BLaER1 treated with 17β-estradiol and CSF1 and Interleukin-3, amounts not matched to agents 10 nM and 100 nM (cell line): ENCODE measurements around the gene GOLIM4.
"Not testable (repeated sequence)": the region's sequence is repeated elsewhere in the genome, so short reads cannot be mapped to it uniquely, and the experiment has no call there.

Source experiments
- H3K27ac ChIP-seq, 11 experiments: shearing (Covaris generic); formaldehyde crosslinking; 2 replicates each; pipeline ENCODE4 v1.8.1; 2022
- H3K27me3 ChIP-seq, 11 experiments: shearing (Covaris generic); formaldehyde crosslinking; 2 replicates each; pipeline ENCODE4 v1.8.1; 2022
- H3K36me3 ChIP-seq, 11 experiments: shearing (Covaris generic); formaldehyde crosslinking; 2 replicates each; pipeline ENCODE4 v1.8.1; 2022
- H3K4me1 ChIP-seq, 10 experiments: shearing (Covaris generic); formaldehyde crosslinking; 2 replicates each; pipeline ENCODE4 v1.8.1; 2022
- H3K4me2 ChIP-seq, 11 experiments: shearing (Covaris generic); formaldehyde crosslinking; 2 replicates each; pipeline ENCODE4 v1.8.1; 2022
- H3K4me3 ChIP-seq, 10 experiments: shearing (Covaris generic); formaldehyde crosslinking; 2 replicates each; pipeline ENCODE4 v1.8.1; 2022
- H3K9ac ChIP-seq, 11 experiments: shearing (Covaris generic); formaldehyde crosslinking; 2 replicates each; pipeline ENCODE4 v1.8.1; 2022
- H3K9me3 ChIP-seq, 11 experiments: shearing (Covaris generic); formaldehyde crosslinking; replicated peaks in 1 of 11; 2 replicates each; pipeline ENCODE4 v1.8.1; 2022
- H4K20me1 ChIP-seq, 11 experiments: shearing (Covaris generic); formaldehyde crosslinking; 2 replicates each; pipeline ENCODE4 v1.8.1; 2022
- Cebpa-rat ChIP-seq, 11 experiments: shearing (Covaris generic); IDR thresholded peaks; 2 replicates each; pipeline ENCODE4 v1.8.1; 2022

Gene GOLIM4

GRCh38 chr3:168062679-168063078 lies 33.0 kb downstream of the GOLIM4 start:
- Histone ChIP-seq H3K4me1 (peaks cover 0 to 10% (median 0%) of the 10 kb centered on the region in 10 experiments; a peak in 2 of 20 replicates), H3K27me3 (no peaks in the 10 kb centered on the region), H3K4me3 (no peak overlapping the region), H3K27ac (no peak overlapping the region), H4K20me1 (peaks cover 0 to 68% (median 6%) of the 10 kb centered on the region in 11 experiments; a peak in 9 of 22 replicates), H3K9me3 (peaks cover 3 to 29% (median 15%) of the 10 kb centered on the region in 11 experiments), H3K36me3 (peaks cover 0 to 18% (median 8%) of the 10 kb centered on the region in 11 experiments; a peak in 10 of 22 replicates), H3K4me2 (no peak overlapping the region), H3K9ac (no peak overlapping the region)
- no peak for TF ChIP-seq Cebpa-rat (IDR thresholded peaks at IDR 0.05)

GRCh38 chr3:168061332-168061996 lies 34.3 kb downstream of the GOLIM4 start:
- H3K27me3 ChIP-seq = no peaks in the 10 kb centered on the region
- H3K9ac ChIP-seq = no peak overlapping the region
- no peak for TF ChIP-seq Cebpa-rat (IDR thresholded peaks at IDR 0.05)
- no peak overlapping the region for H3K4me3 ChIP-seq
- H3K36me3 ChIP-seq = peaks cover 2 to 30% (median 17%) of the 10 kb centered on the region in 11 experiments; a peak in 19 of 22 replicates
- H3K27ac ChIP-seq = no peak overlapping the region
- H3K9me3 ChIP-seq = peaks cover 15 to 41% (median 27%) of the 10 kb centered on the region in 11 experiments
- H4K20me1 ChIP-seq = peaks cover 0 to 56% (median 6%) of the 10 kb centered on the region in 11 experiments; a peak in 9 of 22 replicates
- H3K4me1 ChIP-seq = peaks cover 0 to 10% (median 0%) of the 10 kb centered on the region in 10 experiments; a peak in 2 of 20 replicates
- H3K4me2 ChIP-seq = no peak overlapping the region

- H3K27ac ChIP-seq = no peak overlapping the region
- no peak overlapping the region for H3K4me3 ChIP-seq
- H3K36me3 ChIP-seq = peaks cover 9 to 42% (median 26%) of the 10 kb centered on the region in 11 experiments; a peak in 20 of 22 replicates
- no peaks in the 10 kb centered on the region for H3K4me1 ChIP-seq
- H4K20me1 ChIP-seq = peaks cover 0 to 44% (median 2%) of the 10 kb centered on the region in 11 experiments; a peak in 8 of 22 replicates
- H3K9me3 ChIP-seq = peaks cover 26 to 53% (median 39%) of the 10 kb centered on the region in 11 experiments
- TF ChIP-seq Cebpa-rat (IDR thresholded peaks at IDR 0.05) = no peak
- H3K27me3 ChIP-seq = no peaks in the 10 kb centered on the region
- H3K4me2 ChIP-seq = no peak overlapping the region
- no peak overlapping the region for H3K9ac ChIP-seq
Observed at GRCh38 chr3:168060317-168060716, 35.4 kb downstream of the GOLIM4 start.

- peaks cover 33 to 60% (median 47%) of the 10 kb centered on the region in 11 experiments for H3K9me3 ChIP-seq
- H3K27me3 ChIP-seq = no peaks in the 10 kb centered on the region
- peaks cover 0 to 45% (median 9%) of the 10 kb centered on the region in 11 experiments; a peak in 10 of 22 replicates for H4K20me1 ChIP-seq
- H3K4me3 ChIP-seq = no peak overlapping the region
- H3K9ac ChIP-seq = no peak overlapping the region
- H3K27ac ChIP-seq = no peak overlapping the region
- no peaks in the 10 kb centered on the region for H3K4me1 ChIP-seq
- H3K36me3 ChIP-seq = peaks cover 15 to 49% (median 29%) of the 10 kb centered on the region in 11 experiments; a peak in 20 of 22 replicates
- no peak for TF ChIP-seq Cebpa-rat (IDR thresholded peaks at IDR 0.05)
- no peak overlapping the region for H3K4me2 ChIP-seq
Observed at GRCh38 chr3:168058481-168058880, 37.2 kb downstream of the GOLIM4 start.

- H3K36me3 ChIP-seq = peaks cover 15 to 49% (median 29%) of the 10 kb centered on the region in 11 experiments; a peak in 20 of 22 replicates
- not testable (repeated sequence) for H3K4me2 ChIP-seq, H3K27me3 ChIP-seq, H3K4me1 ChIP-seq, H3K27ac ChIP-seq, H3K9ac ChIP-seq, H3K4me3 ChIP-seq
- H4K20me1 ChIP-seq = peaks cover 0 to 49% (median 21%) of the 10 kb centered on the region in 11 experiments; a peak in 14 of 22 replicates
- peaks cover 33 to 58% (median 46%) of the 10 kb centered on the region in 11 experiments for H3K9me3 ChIP-seq
Observed at GRCh38 chr3:168056398-168057230, 39.1 kb downstream of the GOLIM4 start.

GRCh38 chr3:168054447-168054846 lies 41.3 kb downstream of the GOLIM4 start:
- H3K27me3 ChIP-seq = no peaks in the 10 kb centered on the region
- TF ChIP-seq Cebpa-rat (IDR thresholded peaks at IDR 0.05) = no peak

GRCh38 chr3:168053115-168053514 lies 42.6 kb downstream of the GOLIM4 start:
- Histone ChIP-seq H3K9me3 (peaks cover 33 to 36% (median 35%) of the 10 kb centered on the region in 11 experiments), H3K27ac (no peak overlapping the region), H3K36me3 (peaks cover 7 to 35% (median 20%) of the 10 kb centered on the region in 11 experiments; a peak in 20 of 22 replicates), H3K4me1 (peaks cover 0 to 8% (median 5%) of the 10 kb centered on the region in 10 experiments; a peak in 6 of 20 replicates), H4K20me1 (peaks cover 0 to 68% (median 42%) of the 10 kb centered on the region in 11 experiments; a peak in 19 of 22 replicates), H3K4me3 (no peak overlapping the region), H3K9ac (no peak overlapping the region), H3K4me2 (no peak overlapping the region), H3K27me3 (no peaks in the 10 kb centered on the region)
- no peak for TF ChIP-seq Cebpa-rat (IDR thresholded peaks at IDR 0.05)

More at GRCh38 chr3:168054447-168054846, 41.3 kb downstream of the GOLIM4 start:
- no peak overlapping the region for H3K4me2 ChIP-seq
- H3K4me1 ChIP-seq = peaks cover 0 to 8% (median 0%) of the 10 kb centered on the region in 10 experiments; a peak in 4 of 20 replicates
- H3K9me3 ChIP-seq = peaks cover 33 to 48% (median 42%) of the 10 kb centered on the region in 11 experiments
- H3K27ac ChIP-seq = no peak overlapping the region
- peaks cover 15 to 39% (median 25%) of the 10 kb centered on the region in 11 experiments; a peak in 20 of 22 replicates for H3K36me3 ChIP-seq
- H4K20me1 ChIP-seq = peaks cover 0 to 54% (median 29%) of the 10 kb centered on the region in 11 experiments; a peak in 17 of 22 replicates
- H3K9ac ChIP-seq = no peak overlapping the region
- no peak overlapping the region for H3K4me3 ChIP-seq

GRCh38 chr3:168052515-168052914 lies 43.2 kb downstream of the GOLIM4 start:
- H3K9ac ChIP-seq = no peak overlapping the region
- H3K9me3 ChIP-seq = peaks cover 27 to 30% (median 29%) of the 10 kb centered on the region in 11 experiments
- TF ChIP-seq Cebpa-rat (IDR thresholded peaks at IDR 0.05) = no peak
- no peak overlapping the region for H3K4me3 ChIP-seq
- H4K20me1 ChIP-seq = peaks cover 0 to 74% (median 48%) of the 10 kb centered on the region in 11 experiments; a peak in 20 of 22 replicates
- H3K27ac ChIP-seq = no peak overlapping the region
- H3K36me3 ChIP-seq = peaks cover 7 to 29% (median 20%) of the 10 kb centered on the region in 11 experiments; a peak in 20 of 22 replicates
- H3K4me1 ChIP-seq = peaks cover 0 to 8% (median 5%) of the 10 kb centered on the region in 10 experiments; a peak in 6 of 20 replicates
- no peaks in the 10 kb centered on the region for H3K27me3 ChIP-seq
- no peak overlapping the region for H3K4me2 ChIP-seq
